Astrocyte (in vitro differentiated cells and primary cell): ENCODE data around the gene FGF1.

Experiments used
- EZH2 ChIP-seq: IDR thresholded peaks from 2 replicates; pipeline ENCODE4 v1.6.1; 2012; ENCODE audit warnings: mild to moderate bottlenecking, low read length, inconsistent platforms; ENCODE audit not compliant: insufficient read depth
- TF ChIP-seq, protein P1 (sequence below): IDR thresholded peaks from 2 replicates; pipeline ENCODE4 v1.5.1; 2011; ENCODE audit warnings: low read depth, mild to moderate bottlenecking, inconsistent platforms, low read length, moderate library complexity; ENCODE audit not compliant: insufficient read depth

DNA sequence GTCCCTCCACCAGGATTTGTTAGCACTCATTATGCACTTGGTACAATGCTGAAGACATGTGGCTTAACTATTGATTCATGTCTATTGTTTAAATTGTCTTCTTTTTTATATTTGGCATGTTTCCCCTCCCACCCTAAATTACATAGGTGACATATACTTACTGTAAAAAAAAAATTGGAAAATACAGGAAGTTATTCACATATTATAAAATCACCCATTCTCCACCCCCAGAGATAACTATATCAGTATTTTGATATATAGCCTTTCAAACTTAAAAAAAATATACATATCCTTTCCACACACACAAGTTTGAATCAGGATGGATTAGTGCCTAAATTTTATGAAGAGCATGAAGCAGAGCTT is 87.6 kb downstream of the FGF1 start:
- TF ChIP-seq, protein P1, sequence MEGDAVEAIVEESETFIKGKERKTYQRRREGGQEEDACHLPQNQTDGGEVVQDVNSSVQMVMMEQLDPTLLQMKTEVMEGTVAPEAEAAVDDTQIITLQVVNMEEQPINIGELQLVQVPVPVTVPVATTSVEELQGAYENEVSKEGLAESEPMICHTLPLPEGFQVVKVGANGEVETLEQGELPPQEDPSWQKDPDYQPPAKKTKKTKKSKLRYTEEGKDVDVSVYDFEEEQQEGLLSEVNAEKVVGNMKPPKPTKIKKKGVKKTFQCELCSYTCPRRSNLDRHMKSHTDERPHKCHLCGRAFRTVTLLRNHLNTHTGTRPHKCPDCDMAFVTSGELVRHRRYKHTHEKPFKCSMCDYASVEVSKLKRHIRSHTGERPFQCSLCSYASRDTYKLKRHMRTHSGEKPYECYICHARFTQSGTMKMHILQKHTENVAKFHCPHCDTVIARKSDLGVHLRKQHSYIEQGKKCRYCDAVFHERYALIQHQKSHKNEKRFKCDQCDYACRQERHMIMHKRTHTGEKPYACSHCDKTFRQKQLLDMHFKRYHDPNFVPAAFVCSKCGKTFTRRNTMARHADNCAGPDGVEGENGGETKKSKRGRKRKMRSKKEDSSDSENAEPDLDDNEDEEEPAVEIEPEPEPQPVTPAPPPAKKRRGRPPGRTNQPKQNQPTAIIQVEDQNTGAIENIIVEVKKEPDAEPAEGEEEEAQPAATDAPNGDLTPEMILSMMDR: no peak
- TF ChIP-seq EZH2: no peak
